ENCODE measurements around the gene NUP155. TPM values are rescaled to one million over a fixed set of nuclear protein-coding genes. Genes with fewer than 3 reads are reported as not detected.

NUP155 gene
- total RNA-seq, 2 donors from 2014 or later, result 24.1 to 33.7 TPM

- no peak for TF ChIP-seq POLR2AphosphoS5 (IDR thresholded peaks at IDR 0.05)
- no peak for TF ChIP-seq POLR2A (IDR thresholded peaks at IDR 0.05)
- TF ChIP-seq CTCF (IDR thresholded peaks at IDR 0.05), result no peak
- Histone ChIP-seq H3K36me3 (no peaks in the 10 kb centered on the region), H3K4me1 (replicated peaks) (peaks cover 5% of the 10 kb centered on the region), H3K4me3 (no peak overlapping the region), H3K27ac (no peak overlapping the region), H3K27me3 (replicated peaks; ENCODE audit: insufficient read depth) (no peaks in the 10 kb centered on the region), H3K9me3 (no peaks in the 10 kb centered on the region)
- WGBS, result 90% methylated on average over 4 of the region's 4 CpGs
- no peak for DNase-seq (ENCODE audit: low spot score)
- intact Hi-C loops (cut with DNase I), result loop anchor here (5.0 kb wide), 1 partner anchor 125 kb away; the partner anchor contains the start of gene NUP155
These were observed 123.4 kb downstream of the NUP155 start for GRCh38 chr5:37247496-37247895.

DNA sequence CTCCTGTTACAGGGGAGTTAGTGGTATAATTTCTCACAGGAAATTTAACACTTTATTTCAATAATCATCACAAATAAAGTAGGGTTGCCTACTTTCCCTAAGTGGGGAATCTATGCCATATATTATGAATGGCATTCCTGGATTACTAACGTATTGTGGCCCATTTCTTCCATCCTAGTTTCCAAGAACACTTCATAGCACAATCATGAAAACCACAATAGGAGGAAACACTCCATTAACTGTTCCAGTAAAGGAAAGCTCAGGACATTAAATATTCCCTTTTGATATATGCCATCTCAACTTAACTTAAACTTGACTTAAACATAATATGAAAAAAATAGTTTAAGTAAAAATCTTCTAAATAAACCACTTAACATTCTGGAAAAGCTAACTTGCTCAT, 123.9 kb downstream of the NUP155 start:
- WGBS, result 75% methylated on average over 1 of the region's 1 CpG
- TF ChIP-seq POLR2A (IDR thresholded peaks at IDR 0.05) (no peak), POLR2AphosphoS5 (IDR thresholded peaks at IDR 0.05) (no peak), CTCF (IDR thresholded peaks at IDR 0.05) (no peak)
- H3K27ac ChIP-seq, result no peak overlapping the region
- H3K4me1 ChIP-seq (replicated peaks), result peaks cover 5% of the 10 kb centered on the region
- no peak for DNase-seq (ENCODE audit: low spot score)
- H3K36me3 ChIP-seq, result no peaks in the 10 kb centered on the region
- no peaks in the 10 kb centered on the region for H3K9me3 ChIP-seq
- H3K4me3 ChIP-seq, result no peak overlapping the region
- intact Hi-C loops (cut with DNase I), result loop anchor here (5.0 kb wide), 1 partner anchor 125 kb away; the partner anchor contains the start of gene NUP155
- no peaks in the 10 kb centered on the region for H3K27me3 ChIP-seq (replicated peaks; ENCODE audit: insufficient read depth)

Small RNA genes lying within 50 kb of the gene (small RNA-seq; reads per million reads assigned to genes)
- 0 reads per million in 2 donors for gene RNU7-75P

Other genes starting within 250 kb of the NUP155 start
- gene CPLANE1, start 121.7 kb downstream of the NUP155 start, total RNA-seq, result 10 to 100 TPM; 17.2 to 27.8 TPM
- 10 to 100 TPM; 16.2 to 27.1 TPM for gene WDR70, start 8.2 kb upstream of the NUP155 start, total RNA-seq

Data from prostate gland (tissue), 2 donors.